Left ventricle myocardium superior (tissue), 1 donor: ENCODE data around the gene FZD4. TPM values are rescaled to one million over a fixed set of nuclear protein-coding genes. Genes with fewer than 3 reads are reported as not detected.
"Not testable (repeated sequence)": the region's sequence is repeated elsewhere in the genome, so short reads cannot be mapped to it uniquely, and the experiment has no call there.

Source experiments
- ATAC-seq: fragments of 200-7000 bp; cut with Tn5 transposase; one replicate; pipeline ENCODE4 v1.9.1; 2020; ENCODE audit warnings: mild to moderate bottlenecking, moderate library complexity
- DNase-seq: peaks from one replicate; pipeline ENCODE4 v3.0.0-alpha.2; 2020
- intact Hi-C: fragments of 100-400 bp; cut with micrococcal nuclease; formaldehyde crosslinking; loops from one replicate; pipeline ENCODE4 v1.11.0; 2022
- total RNA-seq: library from RNA; stranded (reverse); fragmentation: NEBNext Ultra II Directional; extraction: Animal tissue kit (Norgen Biotek cat#: 25700); gene quantifications from one replicate; pipeline ENCODE4 v1.2.1, GENCODE V29; 2021
- donor health status: DM: no; HTN: yes; CAD: no; lungs with severe emphysema.

FZD4 gene
- total RNA-seq, 1 donor from 2014 or later = 28.8 TPM

DNA sequence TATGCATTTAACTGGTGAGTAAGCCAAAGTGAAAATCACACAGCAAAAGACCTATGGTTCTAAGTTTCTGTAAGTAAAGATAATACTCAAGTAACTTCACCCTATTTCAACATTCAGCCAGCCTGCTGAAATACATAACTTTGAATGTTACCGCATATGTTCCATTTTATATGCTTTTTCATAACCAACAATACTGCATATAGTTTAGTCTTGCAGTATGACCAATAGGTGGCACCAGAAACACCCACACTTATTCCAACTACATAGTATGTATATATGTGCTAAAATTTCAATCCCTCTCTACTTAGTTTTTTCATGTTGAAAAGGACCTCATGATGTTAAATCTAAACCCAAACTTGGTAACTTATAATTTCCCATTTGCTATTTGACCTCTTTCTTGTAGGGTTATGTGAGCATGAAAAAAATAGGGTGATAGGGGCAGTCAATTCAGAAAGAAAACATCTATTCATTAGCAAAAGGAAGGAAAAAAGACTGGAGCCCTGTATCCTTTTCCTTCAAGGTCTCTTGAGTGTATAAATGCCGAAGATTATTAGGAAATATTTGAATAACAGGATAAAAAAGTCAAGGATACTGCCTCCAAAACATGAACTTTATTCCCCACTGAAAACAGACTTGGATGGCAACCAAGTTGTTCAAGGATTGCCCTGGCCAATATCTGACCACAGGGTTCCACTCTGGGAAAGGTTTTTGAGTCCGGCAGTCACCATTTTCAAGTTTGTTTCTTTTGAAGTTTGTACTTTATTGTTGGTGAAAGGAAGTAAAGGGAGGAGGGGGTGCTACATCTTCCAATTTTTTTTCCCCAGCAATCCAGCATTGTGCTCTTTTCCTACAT is 23.8 kb upstream of the FZD4 start:
- no peak for DNase-seq
- peak; percentile 61 for ATAC-seq
- intact Hi-C loops = loop anchor here (2.0 kb wide), 1 partner anchor 18 kb away; no protein-coding TSS in a partner anchor

GRCh38 chr11:86978247-86978646 is 23.1 kb upstream of the FZD4 start:
- ATAC-seq = peak; percentile 51
- intact Hi-C loops = loop anchor here (2.0 kb wide), 1 partner anchor 17 kb away; no protein-coding TSS in a partner anchor
- peak; percentile 30 for DNase-seq

DNA sequence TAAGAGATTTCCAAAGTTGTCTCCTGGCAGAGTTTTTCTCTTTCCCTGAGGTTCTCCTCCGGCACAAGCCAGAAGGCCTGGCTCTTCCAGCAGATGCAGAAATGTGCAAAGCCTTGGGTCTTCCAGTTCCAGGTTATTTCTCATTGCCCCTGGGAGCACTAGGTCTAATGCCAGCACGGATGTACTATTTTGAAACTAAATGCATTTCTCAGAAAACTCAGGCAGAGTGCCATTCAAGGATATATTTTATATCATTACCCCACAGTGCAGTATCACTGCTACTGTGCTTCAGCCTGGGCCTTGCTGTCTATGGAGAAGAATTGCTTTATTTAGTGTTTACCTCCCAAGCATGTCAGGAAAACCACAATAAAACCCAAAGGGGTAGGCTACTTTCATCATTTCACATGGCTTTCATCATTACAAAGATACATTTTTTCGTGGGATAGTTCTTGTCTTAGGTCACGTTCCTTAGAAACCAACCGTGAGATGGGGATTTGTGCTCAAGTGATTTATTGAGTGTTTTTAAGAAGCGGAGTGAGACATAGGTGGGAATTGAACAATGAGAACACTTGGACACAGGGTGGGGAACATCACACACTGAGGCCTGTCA is 22.4 kb upstream of the FZD4 start:
- intact Hi-C loops = loop anchor here (2.0 kb wide), 1 partner anchor 17 kb away; no protein-coding TSS in a partner anchor

DNA sequence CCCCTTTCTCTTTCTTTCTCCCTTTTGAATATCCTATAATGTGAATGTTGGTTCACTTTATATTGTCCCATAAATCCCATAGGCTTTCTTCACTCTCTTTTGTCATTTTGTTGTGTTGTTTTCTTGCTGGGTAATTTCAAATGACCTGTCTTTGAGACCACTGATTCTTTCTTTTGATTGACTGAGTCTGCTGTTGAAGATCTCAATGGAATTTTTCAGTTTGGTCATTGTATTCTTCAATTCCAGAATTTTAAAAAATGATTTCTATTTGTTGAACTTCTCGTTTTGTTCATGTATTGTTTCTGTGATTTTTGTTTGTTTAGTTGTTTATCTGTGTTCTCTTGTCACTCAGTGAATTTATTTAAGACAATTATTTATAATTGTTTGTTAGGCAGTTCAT is 17.5 kb upstream of the FZD4 start:
- DNase-seq (no peak), ATAC-seq (no peak)
- intact Hi-C loops = no loop called here

More for the DNA sequence above, 22.4 kb upstream of the FZD4 start:
- ATAC-seq = peak; percentile 77
- peak; percentile 32 for DNase-seq

- intact Hi-C loops = no loop called here
- ATAC-seq (no peak), DNase-seq (no peak)
Observed at GRCh38 chr11:86969258-86969657, 14.1 kb upstream of the FZD4 start.

DNA sequence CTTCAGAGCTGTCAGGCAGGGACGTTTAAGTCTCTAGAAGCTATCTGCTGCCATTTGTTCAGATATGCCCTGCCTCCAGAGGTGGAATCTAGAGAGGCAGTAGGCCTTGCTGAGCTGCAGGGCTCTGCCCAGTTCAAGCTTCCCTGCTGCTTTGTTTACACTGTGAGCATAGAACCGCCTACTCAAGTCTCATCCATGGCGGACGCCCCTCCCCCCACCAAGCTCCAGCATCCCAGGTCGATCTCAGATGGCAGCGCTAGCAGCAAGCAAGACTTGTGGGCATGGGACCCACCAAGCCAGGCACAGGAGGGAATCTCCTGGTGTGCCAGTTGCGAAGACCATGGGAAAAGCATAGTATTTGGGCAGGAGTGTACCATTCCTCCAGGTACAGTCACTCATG is 12.4 kb upstream of the FZD4 start:
- DNase-seq, intact Hi-C loops, ATAC-seq: not testable (repeated sequence)

GRCh38 chr11:86957976-86958646 is 2.9 kb upstream of the FZD4 start:
- ATAC-seq (no peak), DNase-seq (no peak)
- intact Hi-C loops = loop anchor here (10.0 kb wide), 1 partner anchor 77 kb away; the partner anchor contains the start of gene TMEM135

DNA sequence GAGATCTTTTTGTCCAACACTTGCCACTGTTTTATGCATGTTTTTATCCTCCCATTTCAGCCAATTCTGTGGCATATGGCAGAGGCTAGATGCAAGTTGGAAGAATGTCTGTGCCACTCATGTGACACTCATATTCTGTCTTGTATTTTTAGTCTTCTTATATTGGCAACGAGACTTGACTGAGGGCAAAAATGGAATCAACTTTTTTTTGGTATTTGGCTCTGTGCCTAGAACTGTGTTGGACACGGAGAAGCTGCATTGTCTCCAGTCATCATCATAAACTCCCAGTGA is 1.7 kb upstream of the FZD4 start:
- DNase-seq = no peak
- intact Hi-C loops = loop anchor here (10.0 kb wide), 1 partner anchor 78 kb away; the partner anchor contains the start of gene TMEM135

DNA sequence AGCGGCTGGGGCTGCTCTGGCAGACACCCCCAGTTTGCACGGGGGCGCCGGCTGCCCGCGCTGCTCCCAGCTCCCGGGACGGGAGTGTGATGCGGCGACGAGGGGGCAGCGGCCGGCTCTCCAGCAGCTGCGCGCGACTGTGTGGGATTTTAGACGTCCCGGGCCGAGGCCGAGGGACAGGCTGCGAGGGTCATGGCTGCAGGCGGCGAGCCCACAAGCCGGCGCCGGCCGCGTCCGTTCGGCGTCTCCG is 159 bp downstream of the FZD4 start:
- intact Hi-C loops = loop anchor here (10.0 kb wide), 1 partner anchor 80 kb away; the partner anchor contains the start of gene TMEM135
- DNase-seq (no peak), ATAC-seq (no peak)

More for the DNA sequence above, 1.7 kb upstream of the FZD4 start:
- peak; percentile 5 for ATAC-seq

GRCh38 chr11:86954269-86955110 is 705 bp downstream of the FZD4 start:
- ATAC-seq = peak; percentile 9
- DNase-seq = peak; percentile 45
- intact Hi-C loops = loop anchor here (10.0 kb wide), 1 partner anchor 80 kb away; the partner anchor contains the start of gene TMEM135

- ATAC-seq (no peak), DNase-seq (no peak)
- intact Hi-C loops = loop anchor here (10.0 kb wide), 1 partner anchor 82 kb away; the partner anchor contains the start of gene TMEM135
Observed at GRCh38 chr11:86952221-86952875, 2.8 kb downstream of the FZD4 start.

GRCh38 chr11:86951706-86952105 is 3.5 kb downstream of the FZD4 start:
- DNase-seq (no peak), ATAC-seq (no peak)
- intact Hi-C loops = loop anchor here (10.0 kb wide), 1 partner anchor 83 kb away; the partner anchor contains the start of gene TMEM135

DNA sequence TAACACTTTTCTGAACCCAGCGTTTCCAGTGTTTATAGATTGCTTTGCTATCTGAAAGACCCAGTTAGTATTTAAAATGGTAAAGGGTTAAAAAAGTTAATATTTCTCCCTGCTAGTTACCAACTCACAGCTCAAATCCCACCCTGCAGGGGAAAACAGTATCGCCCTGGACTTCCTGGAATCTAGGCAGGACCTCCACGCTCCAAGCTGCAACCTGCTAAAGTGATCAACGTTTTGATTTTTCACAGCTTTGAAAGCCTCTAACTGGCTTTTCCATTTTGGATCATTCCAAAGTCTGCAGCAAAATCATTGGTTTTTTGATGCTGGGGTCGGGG is 4.6 kb downstream of the FZD4 start:
- intact Hi-C loops = loop anchor here (10.0 kb wide), 1 partner anchor 84 kb away; the partner anchor contains the start of gene TMEM135

GRCh38 chr11:86949995-86950660 is 5.1 kb downstream of the FZD4 start:
- ATAC-seq (no peak), DNase-seq (no peak)
- intact Hi-C loops = loop anchor here (10.0 kb wide), 1 partner anchor 85 kb away; the partner anchor contains the start of gene TMEM135

More for the DNA sequence above, 4.6 kb downstream of the FZD4 start:
- no peak for ATAC-seq
- DNase-seq = no peak

DNA sequence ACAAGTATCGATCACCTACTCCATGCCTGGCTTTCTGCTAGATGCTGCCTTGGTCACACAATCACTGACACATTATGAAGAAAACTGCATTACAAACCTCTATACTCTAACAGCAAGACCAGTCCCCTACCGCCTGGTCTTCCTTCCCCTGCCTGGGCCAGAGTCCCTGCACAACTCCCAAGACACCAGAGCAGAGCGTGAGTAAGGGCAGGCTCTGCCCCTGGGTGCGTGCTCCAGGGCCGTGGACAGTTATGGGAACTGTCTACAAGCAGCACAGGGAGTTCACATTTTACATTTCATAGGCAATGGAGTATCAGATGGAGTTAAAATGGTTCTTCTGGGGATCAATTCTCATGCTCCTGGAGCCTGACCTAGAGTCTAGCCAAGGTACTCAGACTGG is 6.5 kb downstream of the FZD4 start:
- ATAC-seq (peak; percentile 71), DNase-seq (peak; percentile 47)
- intact Hi-C loops = no loop called here

GRCh38 chr11:86947541-86947940 is 7.7 kb downstream of the FZD4 start:
- DNase-seq (no peak), ATAC-seq (no peak)
- intact Hi-C loops = no loop called here

GRCh38 chr11:86943505-86943904 is 11.7 kb downstream of the FZD4 start:
- ATAC-seq, DNase-seq: not testable (repeated sequence)
- intact Hi-C loops = loop anchor here (5.0 kb wide), 1 partner anchor 349 kb away; no protein-coding TSS in a partner anchor
